ENCODE measurements around the gene SRGAP2C.
"Not testable (repeated sequence)": the region's sequence is repeated elsewhere in the genome, so short reads cannot be mapped to it uniquely, and the experiment has no call there.

SRGAP2C gene

DNA sequence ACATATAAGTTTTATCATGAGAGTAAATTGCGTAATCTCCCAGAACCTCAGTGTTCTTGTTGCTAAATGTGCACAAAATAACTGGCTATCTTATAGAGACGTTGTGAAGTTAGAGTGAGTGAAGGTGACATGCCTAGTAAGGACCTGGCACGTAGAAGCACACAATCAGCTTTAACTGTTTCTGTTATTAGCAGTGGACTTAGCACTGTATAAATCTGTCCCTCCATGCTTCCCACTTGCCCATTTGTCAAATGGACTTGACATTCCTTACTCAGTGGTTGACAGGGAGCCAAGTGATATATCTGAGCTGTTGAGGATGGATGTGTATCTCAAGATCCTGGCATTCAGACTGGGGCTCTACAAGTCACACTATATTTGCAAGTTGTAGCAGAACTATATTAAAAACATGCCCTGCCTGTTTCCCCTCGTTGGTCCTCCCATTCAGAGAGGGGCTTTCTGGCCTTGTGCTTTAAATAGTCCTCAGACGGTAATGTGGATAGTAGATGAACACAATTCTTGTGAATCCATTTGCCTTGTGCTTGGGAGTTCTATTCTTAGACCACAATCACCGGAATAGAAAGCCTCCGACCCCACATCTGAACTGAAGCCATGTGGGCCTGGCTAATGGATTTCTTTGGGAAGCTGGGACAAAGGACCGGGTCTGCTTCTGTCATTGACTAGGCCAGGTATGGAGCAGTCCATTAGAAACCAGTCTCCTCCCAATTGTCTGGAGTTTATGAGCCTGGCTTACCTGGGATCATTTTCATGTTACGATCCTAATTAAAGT, 43.0 kb downstream of the SRGAP2C start:
- not testable (repeated sequence) for DNase-seq (ENCODE audit: low spot score)

- not testable (repeated sequence) for DNase-seq (ENCODE audit: low spot score)
Observed at GRCh38 chr1:121230636-121231035, 45.9 kb downstream of the SRGAP2C start.

- DNase-seq (ENCODE audit: low spot score) = not testable (repeated sequence)
Observed at GRCh38 chr1:121232445-121233125, 47.8 kb downstream of the SRGAP2C start.

GRCh38 chr1:121234090-121234759, 49.5 kb downstream of the SRGAP2C start:
- DNase-seq (ENCODE audit: low spot score) = not testable (repeated sequence)

GRCh38 chr1:121238384-121238783, 53.6 kb downstream of the SRGAP2C start:
- DNase-seq (ENCODE audit: low spot score) = not testable (repeated sequence)

DNA sequence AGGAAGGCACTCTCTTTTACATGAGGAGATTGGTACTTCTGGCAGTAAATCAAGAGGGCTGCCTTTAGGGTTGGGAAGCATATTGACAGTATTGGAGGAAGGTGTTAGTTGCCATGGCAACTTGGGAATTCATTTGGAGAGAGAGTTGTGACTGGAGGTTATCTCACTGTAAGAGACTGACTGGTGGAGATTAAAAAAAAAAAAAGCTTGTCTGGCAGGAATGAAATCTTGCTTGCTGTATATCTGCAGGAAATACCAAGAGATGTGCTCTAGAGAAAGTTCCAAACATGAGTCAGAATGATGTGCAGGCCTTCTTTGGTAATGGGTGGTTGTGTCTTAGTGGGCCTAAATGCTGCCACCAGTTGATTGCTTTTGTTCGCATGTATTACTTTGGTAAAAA, 59.1 kb downstream of the SRGAP2C start:
- not testable (repeated sequence) for DNase-seq (ENCODE audit: low spot score)

DNA sequence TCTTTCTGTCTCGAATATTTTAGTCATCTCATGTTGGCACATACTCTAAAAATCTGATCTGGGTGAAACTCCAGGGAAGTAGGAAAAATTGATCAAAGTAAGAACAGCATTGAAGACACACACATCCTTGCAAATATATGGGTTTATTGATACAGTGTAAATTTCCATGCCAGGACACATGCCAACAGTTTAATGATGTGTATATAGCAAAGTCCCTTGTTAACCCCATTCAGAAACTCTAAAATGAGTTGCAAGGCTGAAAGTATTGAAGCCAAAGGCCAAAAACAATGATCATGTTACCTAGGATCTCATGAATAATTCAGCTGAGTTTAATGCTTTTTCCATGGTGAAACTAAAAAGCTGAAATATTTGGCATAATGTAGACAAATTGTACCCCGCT, 61.6 kb downstream of the SRGAP2C start:
- DNase-seq (ENCODE audit: low spot score) = not testable (repeated sequence)

GRCh38 chr1:121252656-121253055, 67.9 kb downstream of the SRGAP2C start:
- DNase-seq (ENCODE audit: low spot score) = not testable (repeated sequence)

DNA sequence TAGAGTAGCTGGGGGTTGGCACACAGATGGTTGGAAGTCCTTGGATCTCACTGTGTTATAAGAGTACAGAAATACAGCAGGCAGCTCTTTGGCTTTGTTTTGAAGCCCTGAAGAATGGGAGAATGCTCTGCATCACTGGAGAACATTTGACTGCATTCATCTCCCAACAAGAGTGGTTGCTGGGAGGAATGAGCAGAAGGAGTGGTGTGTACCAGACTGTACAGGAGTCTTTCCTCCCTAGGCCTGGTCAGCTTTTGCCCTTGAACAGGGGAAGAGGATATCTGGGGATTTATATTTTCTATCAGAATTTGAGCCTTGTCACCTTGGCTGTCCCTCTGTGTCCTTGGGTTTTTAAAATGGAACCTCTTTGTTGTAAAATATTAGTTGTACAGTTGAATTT, 69.8 kb downstream of the SRGAP2C start:
- not testable (repeated sequence) for DNase-seq (ENCODE audit: low spot score)

GRCh38 chr1:121257632-121258031, 72.9 kb downstream of the SRGAP2C start:
- not testable (repeated sequence) for DNase-seq (ENCODE audit: low spot score)

DNA sequence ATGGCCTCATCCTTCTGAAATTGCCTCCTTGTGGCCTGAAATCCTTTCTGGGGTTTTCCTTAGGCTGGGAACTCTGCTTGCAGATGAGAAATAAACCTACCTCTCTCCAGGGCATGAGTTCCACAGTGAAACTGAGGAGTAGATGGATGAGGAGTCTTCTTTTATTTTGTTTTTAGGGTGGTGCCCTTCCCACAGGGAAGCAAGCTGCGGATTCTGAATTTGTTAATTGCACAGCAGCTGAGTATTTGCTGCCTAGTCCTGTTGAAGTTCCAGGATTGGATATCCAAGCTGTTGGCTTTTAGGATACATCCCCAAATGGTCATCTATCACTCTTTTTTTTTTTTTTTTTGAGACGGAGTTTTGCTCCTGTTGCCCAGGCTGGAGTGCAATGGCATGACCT, 73.4 kb downstream of the SRGAP2C start:
- DNase-seq (ENCODE audit: low spot score) = not testable (repeated sequence)

GRCh38 chr1:121260205-121260604, 75.4 kb downstream of the SRGAP2C start:
- DNase-seq (ENCODE audit: low spot score) = not testable (repeated sequence)

- DNase-seq (ENCODE audit: low spot score) = not testable (repeated sequence)
Observed at GRCh38 chr1:121262163-121262562, 77.4 kb downstream of the SRGAP2C start.

DNA sequence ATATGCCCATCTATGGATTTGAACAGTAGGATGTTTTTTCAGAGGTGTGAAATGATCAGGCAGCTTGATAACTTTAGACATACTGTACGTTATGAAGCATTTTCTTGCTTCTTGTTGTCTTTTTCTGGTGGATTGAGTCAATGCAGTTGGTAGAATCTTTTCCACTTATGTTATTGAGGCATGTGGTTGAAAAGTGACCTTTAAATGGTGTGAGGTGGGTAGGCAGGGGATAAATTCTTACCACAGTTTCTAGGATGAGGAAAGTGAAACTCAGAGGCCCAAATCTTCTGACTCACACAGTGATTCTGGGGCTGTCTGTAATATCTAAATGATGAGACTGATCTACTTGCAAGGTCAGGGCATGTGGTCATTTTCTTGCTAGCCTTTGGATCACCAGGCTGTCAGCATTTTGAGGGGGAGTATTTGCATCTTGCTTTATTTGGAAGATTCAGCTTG, 79.0 kb downstream of the SRGAP2C start:
- not testable (repeated sequence) for DNase-seq (ENCODE audit: low spot score)

- DNase-seq (ENCODE audit: low spot score) = not testable (repeated sequence)
Observed at GRCh38 chr1:121267072-121267471, 82.3 kb downstream of the SRGAP2C start.

DNA sequence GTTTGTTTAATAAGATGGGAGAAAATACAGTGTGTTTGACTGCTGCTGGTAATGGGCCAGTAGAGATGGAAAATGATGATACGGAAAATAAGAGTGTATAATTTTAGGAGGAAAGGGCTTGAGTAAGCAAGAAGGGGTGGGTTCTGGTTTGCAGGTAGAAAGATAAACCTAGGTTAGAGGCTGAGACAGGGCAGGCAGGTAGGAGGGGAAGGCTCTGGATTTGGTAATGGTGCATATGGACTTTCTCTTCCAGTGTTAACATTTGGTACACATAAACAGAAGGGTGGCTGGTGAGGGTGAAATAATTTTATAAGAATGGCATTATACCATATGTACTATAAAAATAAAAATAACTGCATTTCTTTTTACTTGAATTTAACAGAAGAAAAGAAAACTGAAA, 84.5 kb downstream of the SRGAP2C start:
- DNase-seq (ENCODE audit: low spot score) = not testable (repeated sequence)

GRCh38 chr1:121269973-121270372, 85.2 kb downstream of the SRGAP2C start:
- not testable (repeated sequence) for DNase-seq (ENCODE audit: low spot score)

- DNase-seq (ENCODE audit: low spot score) = not testable (repeated sequence)
Observed at GRCh38 chr1:121271143-121271715, 86.5 kb downstream of the SRGAP2C start.

GRCh38 chr1:121275435-121275834, 90.7 kb downstream of the SRGAP2C start:
- DNase-seq (ENCODE audit: low spot score) = not testable (repeated sequence)

DNA sequence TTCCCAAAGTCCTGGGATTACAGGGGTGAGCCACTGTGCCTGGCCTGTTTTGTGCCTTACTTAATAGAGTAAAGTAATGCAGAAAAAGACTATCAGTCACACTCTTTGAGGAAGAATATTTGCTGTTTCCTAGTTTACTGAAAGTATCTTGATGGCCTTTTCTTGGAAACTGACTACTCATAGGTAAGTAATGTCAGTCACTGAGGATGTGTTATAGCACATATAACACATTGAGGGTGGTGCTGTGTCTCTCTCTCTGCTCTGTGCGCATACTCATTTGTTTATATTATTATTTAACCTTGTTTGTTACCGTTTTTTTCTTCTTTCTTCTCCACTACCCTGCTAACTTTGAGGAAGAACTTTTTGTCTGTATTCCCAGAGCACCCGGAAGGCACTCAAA, 93.4 kb downstream of the SRGAP2C start:
- not testable (repeated sequence) for DNase-seq (ENCODE audit: low spot score)

DNA sequence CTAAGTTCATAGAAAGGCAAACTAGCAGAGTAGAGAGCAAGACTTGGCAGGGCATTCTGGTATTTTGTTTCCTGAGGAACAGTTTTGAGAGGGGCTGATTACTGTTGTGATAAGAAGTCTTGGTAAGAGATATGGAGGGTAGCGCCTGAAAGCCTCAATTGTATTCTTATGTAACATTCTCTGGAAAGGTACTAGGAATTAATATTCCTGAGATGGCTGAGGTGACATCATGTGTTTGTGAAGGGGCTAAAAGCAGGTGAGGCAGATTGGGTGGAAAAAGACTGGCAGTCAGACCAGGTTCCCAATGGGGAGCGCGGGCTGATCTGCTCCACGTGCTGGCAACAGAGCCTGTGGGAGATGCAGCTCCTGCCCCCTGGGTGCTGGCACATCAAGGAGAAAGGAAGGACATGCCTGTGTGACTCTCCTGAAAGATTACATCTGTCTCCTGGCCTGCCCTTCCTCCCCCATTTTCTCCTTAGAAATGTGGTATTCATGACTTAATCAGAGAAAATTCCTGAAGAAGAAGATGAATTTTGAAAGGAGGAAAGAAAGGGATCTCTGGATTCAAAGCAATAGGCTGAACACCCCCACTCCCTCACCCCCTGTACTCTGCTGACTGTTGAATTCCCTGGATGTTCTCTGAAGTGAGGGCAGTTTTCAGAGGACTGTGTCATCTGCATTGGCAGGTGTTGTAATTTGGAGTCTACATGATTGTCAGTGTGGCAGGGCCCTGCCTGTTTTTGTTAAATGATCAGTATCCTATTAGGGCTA, 94.2 kb downstream of the SRGAP2C start:
- not testable (repeated sequence) for DNase-seq (ENCODE audit: low spot score)
